ENCODE data around the gene UBFD1.

DNA sequence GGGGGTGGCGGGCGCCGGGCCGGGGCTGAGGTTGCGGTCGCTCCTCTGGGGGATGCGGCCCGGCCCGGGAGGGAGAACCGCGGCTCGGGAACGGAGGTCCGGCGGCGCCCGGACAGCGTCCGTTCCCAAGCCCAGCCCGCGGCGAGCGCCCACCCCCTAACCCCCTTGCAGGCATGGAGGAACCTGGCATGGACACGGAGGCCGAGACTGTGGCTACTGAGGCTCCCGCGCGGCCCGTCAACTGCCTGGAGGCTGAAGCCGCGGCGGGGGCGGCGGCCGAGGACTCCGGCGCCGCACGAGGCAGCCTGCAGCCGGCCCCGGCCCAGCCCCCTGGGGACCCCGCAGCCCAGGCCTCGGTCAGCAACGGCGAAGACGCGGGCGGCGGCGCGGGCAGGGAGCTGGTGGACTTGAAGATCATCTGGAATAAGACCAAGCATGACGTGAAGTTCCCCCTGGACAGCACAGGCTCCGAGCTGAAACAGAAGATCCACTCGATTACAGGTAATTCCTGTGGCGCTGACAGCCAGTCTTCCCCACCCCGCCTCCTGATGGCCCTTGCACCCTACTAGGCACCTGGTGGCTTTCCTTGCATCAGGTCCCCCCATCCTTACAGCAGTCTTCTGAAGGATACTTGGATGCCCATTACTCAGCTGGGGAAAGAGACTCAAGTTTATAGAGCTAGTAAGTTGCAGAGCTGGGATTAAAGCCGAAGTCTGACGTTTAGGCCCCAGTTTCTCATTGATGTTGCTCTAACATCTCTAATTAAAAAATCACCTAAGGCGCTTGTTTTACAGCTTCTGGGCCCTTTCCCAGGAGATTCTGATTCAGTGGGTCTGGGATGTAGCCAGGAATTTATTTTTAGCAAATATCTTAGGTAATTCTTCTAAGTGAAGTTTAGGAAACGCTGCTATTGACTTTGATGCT is 514 bp downstream of the UBFD1 start:
- TF ChIP-seq CTCF (IDR thresholded peaks at IDR 0.05) (no peak), ZFX (IDR thresholded peaks at IDR 0.05; ENCODE audit: borderline replicate concordance) (no peak)

Measured in 22Rv1 (cell line).